T-helper 9 cell (primary cell): ENCODE results near the gene STUB1.

Source experiments
- DNase-seq: peaks from one replicate; pipeline ENCODE4 v3.0.0-alpha.2; 2020
- total RNA-seq, 2 donors: gene quantifications; one replicate each; lab custom pipeline; 2026; lab: John Stamatoyannopoulos, UW

Gene STUB1
- total RNA-seq: 50.2 to 80.9 reads per million in 2 donors

DNA sequence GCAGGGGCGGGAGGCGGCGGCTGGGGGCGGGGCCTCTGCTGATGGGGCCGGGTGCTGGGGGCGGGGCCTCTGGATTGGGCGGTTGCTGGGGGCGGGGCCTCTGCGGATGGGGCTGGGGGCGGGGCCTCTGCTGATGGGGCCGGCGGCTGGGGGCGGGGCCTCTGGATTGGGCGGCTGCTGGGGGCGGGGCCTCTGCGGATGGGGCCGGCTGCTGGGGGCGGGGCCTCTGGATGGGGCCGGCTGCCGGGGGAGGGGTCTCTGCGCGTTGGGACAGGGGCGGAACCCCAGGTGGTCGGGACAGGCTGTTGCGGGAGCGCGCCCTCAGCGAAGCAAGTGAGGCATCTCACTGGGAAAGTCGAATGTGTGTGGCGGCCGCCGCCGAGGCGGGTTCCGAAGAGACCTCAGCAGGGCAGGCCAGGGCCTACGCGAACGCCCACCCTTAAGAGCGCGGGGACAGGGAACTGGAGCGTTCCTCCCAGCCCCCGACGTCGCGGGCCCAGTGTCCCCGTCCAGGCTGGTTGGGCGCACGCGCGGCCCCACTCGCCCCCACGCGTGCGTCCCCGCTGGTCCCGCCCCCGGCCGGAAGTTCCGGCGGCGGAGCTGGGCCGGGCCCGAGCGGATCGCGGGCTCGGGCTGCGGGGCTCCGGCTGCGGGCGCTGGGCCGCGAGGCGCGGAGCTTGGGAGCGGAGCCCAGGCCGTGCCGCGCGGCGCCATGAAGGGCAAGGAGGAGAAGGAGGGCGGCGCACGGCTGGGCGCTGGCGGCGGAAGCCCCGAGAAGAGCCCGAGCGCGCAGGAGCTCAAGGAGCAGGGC is at the start of gene STUB1:
Gene STUB1, plus strand, starts transcription at position 597 of the 811 bp plus-strand sequence. Its CDS starts 116 bp downstream, at position 713.
- DNase-seq: peak; percentile 91

DNA sequence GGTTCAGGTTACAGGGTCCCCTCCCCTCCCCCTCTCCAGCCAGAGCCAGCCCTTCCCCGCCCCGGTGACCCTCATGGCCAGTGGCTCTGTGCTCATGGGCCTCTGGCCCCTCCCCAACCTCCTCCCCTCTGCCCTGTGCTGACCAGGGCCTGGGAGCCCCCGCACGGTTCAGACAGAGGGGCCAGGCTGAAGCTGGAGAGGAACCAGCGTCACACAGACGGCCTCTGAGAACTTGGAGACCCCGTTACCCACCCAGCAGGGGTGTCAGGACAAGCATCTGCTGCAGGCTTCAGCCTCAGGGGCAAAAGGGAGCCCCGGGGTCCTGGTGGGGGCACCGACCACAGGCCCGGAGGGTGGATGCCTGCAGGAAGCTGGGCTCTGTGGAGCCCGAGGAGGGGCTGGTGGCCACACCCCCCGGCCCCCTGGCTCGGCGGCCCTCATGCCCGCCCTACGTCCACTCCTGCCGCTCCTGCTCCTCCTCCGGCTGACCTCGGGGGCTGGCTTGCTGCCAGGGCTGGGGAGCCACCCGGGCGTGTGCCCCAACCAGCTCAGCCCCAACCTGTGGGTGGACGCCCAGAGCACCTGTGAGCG is 49.3 kb upstream of the STUB1 start, which contains the start of gene WFIKKN1:
Gene WFIKKN1, plus strand, starts transcription at position 171 of the 591 bp plus-strand sequence. Its CDS starts 269 bp downstream, at position 440.
- no peak for DNase-seq

GRCh38 chr16:631808-632358 is 48.3 kb upstream of the STUB1 start:
- DNase-seq: no peak

DNA sequence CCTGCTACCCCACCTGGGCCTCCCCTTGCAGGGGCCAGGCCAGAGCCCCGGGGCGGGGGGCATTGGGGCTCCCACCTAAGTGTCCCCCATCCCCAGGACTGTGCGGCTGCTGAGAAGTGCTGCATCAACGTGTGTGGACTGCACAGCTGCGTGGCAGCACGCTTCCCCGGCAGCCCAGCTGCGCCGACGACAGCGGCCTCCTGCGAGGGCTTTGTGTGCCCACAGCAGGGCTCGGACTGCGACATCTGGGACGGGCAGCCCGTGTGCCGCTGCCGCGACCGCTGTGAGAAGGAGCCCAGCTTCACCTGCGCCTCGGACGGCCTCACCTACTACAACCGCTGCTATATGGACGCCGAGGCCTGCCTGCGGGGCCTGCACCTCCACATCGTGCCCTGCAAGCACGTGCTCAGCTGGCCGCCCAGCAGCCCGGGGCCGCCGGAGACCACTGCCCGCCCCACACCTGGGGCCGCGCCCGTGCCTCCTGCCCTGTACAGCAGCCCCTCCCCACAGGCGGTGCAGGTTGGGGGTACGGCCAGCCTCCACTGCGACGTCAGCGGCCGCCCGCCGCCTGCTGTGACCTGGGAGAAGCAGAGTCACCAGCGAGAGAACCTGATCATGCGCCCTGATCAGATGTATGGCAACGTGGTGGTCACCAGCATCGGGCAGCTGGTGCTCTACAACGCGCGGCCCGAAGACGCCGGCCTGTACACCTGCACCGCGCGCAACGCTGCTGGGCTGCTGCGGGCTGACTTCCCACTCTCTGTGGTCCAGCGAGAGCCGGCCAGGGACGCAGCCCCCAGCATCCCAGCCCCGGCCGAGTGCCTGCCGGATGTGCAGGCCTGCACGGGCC is 47.5 kb upstream of the STUB1 start:
- DNase-seq: no peak

DNA sequence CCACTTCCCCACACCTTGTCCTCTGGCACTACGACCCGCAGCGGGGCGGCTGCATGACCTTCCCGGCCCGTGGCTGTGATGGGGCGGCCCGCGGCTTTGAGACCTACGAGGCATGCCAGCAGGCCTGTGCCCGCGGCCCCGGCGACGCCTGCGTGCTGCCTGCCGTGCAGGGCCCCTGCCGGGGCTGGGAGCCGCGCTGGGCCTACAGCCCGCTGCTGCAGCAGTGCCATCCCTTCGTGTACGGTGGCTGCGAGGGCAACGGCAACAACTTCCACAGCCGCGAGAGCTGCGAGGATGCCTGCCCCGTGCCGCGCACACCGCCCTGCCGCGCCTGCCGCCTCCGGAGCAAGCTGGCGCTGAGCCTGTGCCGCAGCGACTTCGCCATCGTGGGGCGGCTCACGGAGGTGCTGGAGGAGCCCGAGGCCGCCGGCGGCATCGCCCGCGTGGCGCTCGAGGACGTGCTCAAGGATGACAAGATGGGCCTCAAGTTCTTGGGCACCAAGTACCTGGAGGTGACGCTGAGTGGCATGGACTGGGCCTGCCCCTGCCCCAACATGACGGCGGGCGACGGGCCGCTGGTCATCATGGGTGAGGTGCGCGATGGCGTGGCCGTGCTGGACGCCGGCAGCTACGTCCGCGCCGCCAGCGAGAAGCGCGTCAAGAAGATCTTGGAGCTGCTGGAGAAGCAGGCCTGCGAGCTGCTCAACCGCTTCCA is 46.7 kb upstream of the STUB1 start:
- no peak for DNase-seq

GRCh38 chr16:634051-634670 is 46.0 kb upstream of the STUB1 start:
- DNase-seq: no peak

GRCh38 chr16:634996-635395 is 45.2 kb upstream of the STUB1 start:
- DNase-seq: no peak

GRCh38 chr16:635573-636205 is 44.5 kb upstream of the STUB1 start:
- DNase-seq: no peak

DNA sequence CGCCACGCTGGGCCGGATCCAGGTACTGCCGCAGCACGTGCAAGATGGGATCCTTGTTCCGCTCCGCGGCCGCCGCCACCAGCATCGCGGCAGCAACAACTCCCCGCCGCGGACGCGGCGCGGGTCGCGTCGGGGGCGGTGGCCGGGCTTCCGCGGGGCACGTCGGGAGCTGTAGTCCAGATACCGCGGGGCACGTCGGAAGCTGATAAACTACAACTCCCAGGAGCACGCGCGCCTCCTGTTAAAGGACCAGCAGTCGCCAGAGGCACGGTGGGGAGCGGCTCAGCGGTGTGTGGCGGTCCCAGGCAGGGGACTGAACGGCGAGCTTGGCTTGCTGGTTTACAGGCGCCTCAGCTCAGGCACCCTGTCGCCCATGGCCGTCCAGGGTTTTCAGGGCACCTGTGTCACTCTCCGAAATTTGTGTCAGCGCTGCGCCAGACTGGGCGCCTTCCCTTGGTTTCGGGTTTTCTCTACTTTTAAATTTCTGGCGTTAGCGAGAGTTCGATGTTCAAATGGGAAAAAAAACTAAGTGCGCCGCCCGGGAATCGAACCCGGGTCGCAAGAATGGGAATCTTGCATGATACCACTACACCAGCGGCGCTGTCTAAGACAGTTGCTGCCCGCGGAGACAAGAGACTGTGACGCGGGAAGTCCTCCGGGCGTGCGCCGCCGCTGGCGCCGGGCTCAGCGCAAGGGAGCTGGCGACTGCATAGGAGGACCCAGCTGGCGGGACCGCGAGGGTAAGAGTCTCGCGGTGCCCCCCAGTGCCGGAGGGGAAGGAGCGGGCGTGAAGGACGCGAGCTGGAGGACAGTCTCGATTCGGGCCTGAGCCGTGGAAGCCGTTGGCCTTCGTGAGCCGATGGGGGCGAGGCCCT is 43.8 kb upstream of the STUB1 start, which contains the start of gene METTL26:
Gene METTL26, minus strand, starts transcription at position 100 of the 875 bp plus-strand sequence. Its CDS starts 15 bp downstream, at position 85.
- peak; percentile 88 for DNase-seq

DNA sequence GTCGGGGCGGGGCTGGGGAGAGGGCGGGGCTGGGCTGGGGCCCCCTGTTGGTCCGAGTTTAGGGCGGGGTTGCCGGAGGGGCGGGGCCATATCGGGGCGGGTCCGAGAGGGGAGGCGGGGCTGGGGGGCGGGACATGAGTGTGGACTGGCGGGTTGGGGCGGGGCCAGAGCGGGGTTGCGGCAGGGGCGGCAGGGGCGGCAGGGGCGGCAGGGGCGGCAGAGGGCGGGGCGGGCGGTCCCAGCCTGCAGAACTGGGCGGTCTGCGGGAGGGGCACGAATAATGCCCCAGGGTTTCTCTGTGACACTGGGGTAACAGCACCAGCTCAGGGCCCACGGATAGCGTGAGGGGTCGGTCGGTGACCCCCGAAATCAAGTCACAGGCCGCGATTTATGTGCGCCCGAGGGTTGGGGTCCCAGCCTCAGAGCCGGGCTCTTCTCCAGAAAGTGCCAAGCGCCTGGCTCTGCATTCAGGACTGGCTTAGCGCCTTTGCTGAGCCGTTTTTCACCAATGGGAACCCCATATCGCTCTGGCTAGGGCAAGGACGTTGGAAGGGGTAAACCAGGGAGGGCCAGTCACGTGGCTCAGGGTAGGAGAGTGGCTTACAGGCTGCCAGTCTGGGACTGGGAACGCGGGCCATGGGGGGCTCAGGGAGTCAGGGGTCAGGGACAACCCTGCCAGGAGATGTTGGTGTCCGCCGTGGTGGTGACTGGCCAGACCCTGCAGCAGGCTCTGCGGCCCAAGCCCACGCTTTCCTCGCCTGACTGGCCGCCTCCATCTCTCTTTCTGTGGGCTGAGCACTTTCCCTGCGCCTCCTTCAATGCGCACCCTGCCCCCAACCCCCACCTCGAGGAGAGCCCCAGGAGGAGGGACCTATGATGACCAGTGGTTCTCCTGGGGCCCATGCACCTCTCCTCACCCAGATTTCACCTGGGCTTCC is 42.9 kb upstream of the STUB1 start:
- DNase-seq: peak; percentile 92

GRCh38 chr16:638034-638543 is 42.1 kb upstream of the STUB1 start:
- DNase-seq: no peak

DNA sequence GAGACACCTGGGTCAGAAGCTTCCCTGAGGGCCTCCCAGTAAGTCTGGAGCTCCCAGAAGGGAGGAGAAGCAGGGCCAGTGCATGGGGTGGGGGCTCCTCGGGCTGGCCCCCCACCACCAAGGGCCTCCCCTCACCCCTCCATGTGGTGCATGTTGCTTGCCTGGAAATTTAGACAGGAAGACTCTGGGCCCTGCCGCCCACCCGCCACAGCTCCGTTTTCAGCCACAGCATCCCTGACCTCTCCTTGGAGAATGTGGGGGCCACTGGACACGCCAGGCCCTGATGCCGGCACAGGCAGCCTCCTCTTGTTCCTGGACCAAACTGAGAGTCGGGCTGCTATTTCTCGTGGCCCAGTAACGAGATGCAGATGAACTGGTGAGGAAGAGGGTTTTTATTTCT is 41.4 kb upstream of the STUB1 start:
- no peak for DNase-seq

GRCh38 chr16:640614-641013 is 39.6 kb upstream of the STUB1 start:
- DNase-seq: no peak

DNA sequence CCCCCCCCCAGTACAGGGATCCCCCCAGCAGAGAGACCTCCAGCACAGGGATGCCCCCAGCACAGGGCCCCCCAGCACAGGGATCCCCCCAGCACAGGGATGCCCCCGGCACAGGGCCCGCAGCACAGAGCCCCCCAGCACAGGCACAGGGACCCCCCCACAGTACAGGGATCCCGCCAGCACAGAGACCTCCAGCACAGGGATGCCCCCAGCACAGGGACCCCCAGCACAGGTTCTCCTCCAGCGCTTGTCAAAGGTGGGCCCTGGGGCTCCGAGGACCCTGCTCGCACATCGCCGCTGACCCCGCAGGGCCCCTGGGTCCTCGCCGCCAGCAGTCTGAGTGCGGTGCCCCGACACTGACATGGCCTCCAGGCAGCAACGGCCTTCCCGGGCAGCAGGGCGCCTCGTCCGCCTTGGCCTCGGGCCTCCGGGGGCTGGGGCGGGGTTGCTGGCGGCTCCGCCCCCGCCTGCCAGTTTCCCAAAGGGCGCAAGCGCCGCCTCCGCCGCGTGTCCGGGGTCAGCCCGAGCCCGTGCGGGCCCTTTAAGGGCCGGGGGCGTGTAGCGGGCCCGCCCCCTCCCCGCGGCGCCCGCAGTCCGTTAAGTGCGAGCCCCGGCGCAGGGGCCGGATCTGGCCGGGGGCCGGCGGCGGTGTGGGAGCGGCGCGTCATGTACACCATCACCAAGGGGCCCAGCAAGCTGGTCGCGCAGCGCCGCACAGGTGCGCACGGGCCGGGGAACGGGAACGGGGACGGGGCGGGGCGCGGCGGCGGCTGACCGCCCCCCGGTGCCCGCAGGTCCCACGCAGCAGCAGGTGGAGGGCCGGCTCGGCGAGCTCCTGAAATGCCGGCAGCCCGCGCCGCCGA is 38.7 kb upstream of the STUB1 start, which contains the start of gene MCRIP2:
Gene MCRIP2, plus strand, starts transcription at position 503 of the 863 bp plus-strand sequence. Its CDS starts 164 bp downstream, at position 667.
- DNase-seq: peak; percentile 48

GRCh38 chr16:642189-643049 is 37.8 kb upstream of the STUB1 start:
- no peak for DNase-seq

DNA sequence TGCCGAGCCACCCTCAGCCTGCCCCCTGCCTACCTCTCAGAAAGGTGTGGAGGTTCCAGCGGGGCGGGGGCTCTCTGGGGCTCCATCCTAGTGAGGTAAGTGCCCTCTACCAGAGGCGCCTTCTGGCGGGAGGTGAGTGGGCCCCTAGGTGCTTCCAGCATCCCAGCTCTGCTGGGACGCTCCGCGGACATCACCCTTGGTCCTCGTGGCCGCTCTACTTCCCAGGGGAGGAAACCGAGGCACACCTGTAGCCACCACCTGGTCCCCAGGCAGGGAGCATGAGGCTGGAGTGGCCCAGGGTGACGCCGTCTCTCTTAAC is 37.2 kb upstream of the STUB1 start:
- DNase-seq: no peak

DNA sequence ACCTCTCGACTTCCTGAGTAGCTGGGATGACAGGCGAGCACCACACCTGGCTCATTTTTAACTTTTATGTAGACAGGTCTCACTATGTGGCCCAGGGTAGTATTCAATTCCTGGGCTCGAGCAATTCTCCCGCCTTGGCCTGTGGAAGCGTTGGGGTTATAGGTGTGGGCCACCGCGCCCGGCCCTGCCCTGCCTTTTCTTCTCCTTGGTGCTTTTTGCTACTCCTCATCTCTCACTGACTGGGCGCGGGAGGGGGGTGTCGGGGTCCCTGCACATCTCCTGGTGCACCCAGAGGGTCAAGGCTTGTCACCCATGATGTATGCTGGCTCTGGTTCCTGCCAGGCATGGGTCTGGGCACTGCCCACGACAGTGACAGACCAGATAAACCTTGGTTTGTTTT is 35.7 kb upstream of the STUB1 start:
- DNase-seq: no peak
